ENCODE results near the gene SLC25A42.

DNA sequence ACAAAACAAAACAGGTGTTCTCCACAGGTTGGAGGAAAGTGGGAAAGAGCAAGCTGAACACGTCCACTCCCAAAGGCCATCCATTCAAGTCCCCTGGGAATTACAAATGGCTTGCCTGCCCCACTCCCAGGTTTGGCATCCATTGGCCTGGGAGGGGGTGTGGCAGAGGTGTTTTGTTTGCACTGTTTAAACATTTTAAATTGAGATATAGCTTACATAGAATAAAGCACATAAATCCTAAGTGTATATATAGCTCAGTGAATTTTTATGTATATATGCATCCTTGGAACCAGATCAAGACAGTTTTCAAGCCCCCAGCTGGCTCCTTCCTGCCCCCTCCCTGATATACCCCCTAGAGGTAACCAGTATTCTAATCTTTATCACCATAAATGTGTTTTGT is 12.7 kb downstream of the SLC25A42 start:
- TF ChIP-seq POLR2A (IDR thresholded peaks at IDR 0.05) (no peak), POLR2AphosphoS5 (IDR thresholded peaks at IDR 0.05) (no peak)
- TF ChIP-seq, protein P1, sequence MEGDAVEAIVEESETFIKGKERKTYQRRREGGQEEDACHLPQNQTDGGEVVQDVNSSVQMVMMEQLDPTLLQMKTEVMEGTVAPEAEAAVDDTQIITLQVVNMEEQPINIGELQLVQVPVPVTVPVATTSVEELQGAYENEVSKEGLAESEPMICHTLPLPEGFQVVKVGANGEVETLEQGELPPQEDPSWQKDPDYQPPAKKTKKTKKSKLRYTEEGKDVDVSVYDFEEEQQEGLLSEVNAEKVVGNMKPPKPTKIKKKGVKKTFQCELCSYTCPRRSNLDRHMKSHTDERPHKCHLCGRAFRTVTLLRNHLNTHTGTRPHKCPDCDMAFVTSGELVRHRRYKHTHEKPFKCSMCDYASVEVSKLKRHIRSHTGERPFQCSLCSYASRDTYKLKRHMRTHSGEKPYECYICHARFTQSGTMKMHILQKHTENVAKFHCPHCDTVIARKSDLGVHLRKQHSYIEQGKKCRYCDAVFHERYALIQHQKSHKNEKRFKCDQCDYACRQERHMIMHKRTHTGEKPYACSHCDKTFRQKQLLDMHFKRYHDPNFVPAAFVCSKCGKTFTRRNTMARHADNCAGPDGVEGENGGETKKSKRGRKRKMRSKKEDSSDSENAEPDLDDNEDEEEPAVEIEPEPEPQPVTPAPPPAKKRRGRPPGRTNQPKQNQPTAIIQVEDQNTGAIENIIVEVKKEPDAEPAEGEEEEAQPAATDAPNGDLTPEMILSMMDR (IDR thresholded peaks at IDR 0.05 in 8 of 11, conservative IDR thresholded peaks at IDR 0.05 in 3 of 11), result no peak
